ENCODE data around the gene SDK1.

Gene SDK1

DNA sequence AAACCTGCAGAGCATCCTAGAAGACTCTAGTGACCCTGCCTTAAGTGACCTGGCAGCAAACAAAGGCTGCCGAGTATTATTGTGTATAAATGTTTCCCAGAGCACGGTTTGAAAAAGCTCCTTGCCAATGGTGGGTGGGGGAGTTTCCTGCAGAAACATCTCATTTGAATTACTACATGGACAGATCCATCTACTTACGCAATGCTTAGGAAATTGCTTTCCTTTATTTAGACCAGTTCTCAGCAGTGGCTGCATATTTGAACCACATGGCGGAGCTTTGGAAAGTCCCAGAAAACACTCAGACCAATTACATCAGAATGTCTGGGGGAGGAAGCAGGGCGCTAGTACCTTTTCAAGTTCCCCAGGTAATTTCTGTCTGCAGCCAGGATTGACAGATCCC, 560.9 kb downstream of the SDK1 start:
- in situ Hi-C loops (cut with HindIII; ENCODE audit: low sequenced_read_pairs): no loop called here

GRCh38 chr7:3862774-3863173, 561.7 kb downstream of the SDK1 start:
- in situ Hi-C loops (cut with HindIII; ENCODE audit: low sequenced_read_pairs): no loop called here

DNA sequence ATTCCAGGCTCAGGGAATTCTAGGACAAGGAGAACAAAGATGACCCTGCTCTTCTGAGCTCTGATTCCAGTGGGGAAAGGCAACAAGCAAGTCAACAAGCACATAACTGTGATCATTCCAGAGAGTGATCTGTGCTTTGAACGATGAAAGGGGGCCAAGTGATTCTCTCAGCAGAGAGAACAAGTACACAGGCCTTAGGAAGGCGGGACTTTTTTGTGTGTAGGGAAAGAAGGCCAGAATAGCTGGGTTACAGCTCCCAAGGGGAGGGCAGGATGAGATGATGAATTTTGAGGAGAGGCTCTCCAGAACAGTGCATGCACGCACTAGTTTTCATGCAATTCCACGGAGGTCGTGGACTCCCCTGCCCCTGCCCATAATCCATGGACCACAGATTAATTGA, 565.2 kb downstream of the SDK1 start:
- in situ Hi-C loops (cut with HindIII; ENCODE audit: low sequenced_read_pairs): no loop called here

- in situ Hi-C loops (cut with HindIII; ENCODE audit: low sequenced_read_pairs): no loop called here
These were observed 566.8 kb downstream of the SDK1 start for GRCh38 chr7:3867863-3868262.

GRCh38 chr7:3879355-3880075, 578.5 kb downstream of the SDK1 start:
- in situ Hi-C loops (cut with HindIII; ENCODE audit: low sequenced_read_pairs): no loop called here

GRCh38 chr7:3880228-3880987, 579.4 kb downstream of the SDK1 start:
- in situ Hi-C loops (cut with HindIII; ENCODE audit: low sequenced_read_pairs): no loop called here

DNA sequence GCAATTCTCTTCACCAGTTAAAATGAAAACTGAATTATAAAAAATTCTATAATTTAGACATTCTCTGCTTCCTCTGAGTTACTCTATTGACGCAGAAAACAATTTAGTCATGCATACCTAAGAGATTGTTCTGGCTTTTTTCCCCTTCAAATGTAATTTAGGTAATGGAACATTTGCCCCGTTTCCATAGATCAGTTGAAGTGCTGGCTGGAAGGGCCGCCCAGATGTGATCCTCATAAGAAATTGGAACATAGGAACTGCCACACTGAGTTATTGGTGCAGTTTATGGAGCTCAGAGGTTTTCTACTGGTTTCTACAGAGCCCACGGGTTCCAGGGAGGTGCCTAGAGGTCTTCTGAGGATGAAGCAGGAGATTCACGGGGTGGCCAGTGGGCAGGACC, 581.7 kb downstream of the SDK1 start:
- in situ Hi-C loops (cut with HindIII; ENCODE audit: low sequenced_read_pairs): no loop called here

GRCh38 chr7:3884543-3884942, 583.5 kb downstream of the SDK1 start:
- in situ Hi-C loops (cut with HindIII; ENCODE audit: low sequenced_read_pairs): no loop called here

DNA sequence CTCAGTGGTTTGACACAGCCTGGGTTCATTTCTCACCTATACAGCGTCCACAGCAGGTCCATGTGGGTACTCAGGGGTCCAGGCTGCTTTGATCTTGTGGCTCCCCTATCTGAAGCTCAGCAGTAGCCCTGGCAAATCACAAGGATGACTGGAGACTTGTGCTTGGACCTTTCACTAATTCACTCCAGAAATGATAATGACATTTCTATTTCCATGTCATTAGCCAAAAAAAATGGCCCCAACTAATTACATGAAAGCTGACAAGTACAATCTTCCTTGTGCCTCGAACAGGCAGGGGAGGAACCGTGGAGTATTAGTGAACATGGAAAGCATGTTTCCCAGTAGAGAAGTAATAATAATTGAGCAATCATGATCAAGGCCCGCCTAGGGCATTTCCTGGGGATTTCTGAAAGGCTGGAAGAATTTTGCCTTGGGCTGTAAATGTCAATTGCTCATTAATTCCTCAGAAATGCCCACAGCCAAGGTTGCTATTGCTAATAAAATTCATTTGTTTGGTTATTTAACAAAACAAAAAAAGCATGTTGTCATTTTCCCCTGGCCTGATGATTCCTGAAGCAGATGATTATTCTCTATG, 586.1 kb downstream of the SDK1 start:
- in situ Hi-C loops (cut with HindIII; ENCODE audit: low sequenced_read_pairs): no loop called here

- in situ Hi-C loops (cut with HindIII; ENCODE audit: low sequenced_read_pairs): no loop called here
These were observed 587.0 kb downstream of the SDK1 start for GRCh38 chr7:3888096-3888495.

DNA sequence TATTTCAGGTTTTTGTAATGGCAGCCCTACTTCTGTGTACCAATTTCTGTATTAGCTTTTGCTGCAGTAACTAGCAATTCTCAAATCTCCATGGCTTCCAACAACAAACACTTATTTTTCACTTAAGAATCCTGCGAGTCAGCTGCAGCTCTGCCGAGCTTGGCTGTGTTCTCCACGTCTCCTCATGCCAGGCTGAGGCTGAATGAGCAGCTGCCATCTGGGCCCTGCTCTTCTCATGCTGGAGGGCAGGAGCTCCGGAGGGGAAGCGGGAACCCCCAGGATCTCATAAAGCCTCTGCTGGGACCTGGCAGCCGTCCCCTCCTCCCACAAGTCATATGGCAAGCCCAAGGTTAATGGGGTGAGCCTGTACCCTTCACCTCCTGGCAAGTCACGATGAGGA, 591.1 kb downstream of the SDK1 start:
- in situ Hi-C loops (cut with HindIII; ENCODE audit: low sequenced_read_pairs): no loop called here

DNA sequence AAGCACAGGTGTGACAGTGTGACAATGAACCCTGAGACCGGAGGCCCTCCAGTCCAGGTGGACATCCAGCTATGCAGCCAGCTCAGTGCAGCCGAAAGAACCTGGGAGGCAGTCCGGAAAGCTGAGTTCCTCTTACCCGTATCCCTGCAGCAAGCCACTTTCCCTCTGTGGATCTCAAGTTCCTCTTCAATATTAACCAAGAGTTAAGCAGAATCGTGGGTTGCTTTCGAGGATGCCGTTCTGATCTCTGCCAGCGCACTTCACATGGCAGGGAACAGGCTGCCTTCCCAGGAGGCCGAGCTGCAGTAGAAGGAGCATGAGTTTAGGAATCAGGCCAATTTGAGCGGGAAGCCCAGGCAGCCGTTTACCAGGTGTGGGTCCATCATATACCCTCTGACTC, 591.6 kb downstream of the SDK1 start:
- in situ Hi-C loops (cut with HindIII; ENCODE audit: low sequenced_read_pairs): no loop called here

- in situ Hi-C loops (cut with HindIII; ENCODE audit: low sequenced_read_pairs): no loop called here
These were observed 592.2 kb downstream of the SDK1 start for GRCh38 chr7:3893151-3893788.

GRCh38 chr7:3893789-3894153, 592.7 kb downstream of the SDK1 start:
- in situ Hi-C loops (cut with HindIII; ENCODE audit: low sequenced_read_pairs): no loop called here

DNA sequence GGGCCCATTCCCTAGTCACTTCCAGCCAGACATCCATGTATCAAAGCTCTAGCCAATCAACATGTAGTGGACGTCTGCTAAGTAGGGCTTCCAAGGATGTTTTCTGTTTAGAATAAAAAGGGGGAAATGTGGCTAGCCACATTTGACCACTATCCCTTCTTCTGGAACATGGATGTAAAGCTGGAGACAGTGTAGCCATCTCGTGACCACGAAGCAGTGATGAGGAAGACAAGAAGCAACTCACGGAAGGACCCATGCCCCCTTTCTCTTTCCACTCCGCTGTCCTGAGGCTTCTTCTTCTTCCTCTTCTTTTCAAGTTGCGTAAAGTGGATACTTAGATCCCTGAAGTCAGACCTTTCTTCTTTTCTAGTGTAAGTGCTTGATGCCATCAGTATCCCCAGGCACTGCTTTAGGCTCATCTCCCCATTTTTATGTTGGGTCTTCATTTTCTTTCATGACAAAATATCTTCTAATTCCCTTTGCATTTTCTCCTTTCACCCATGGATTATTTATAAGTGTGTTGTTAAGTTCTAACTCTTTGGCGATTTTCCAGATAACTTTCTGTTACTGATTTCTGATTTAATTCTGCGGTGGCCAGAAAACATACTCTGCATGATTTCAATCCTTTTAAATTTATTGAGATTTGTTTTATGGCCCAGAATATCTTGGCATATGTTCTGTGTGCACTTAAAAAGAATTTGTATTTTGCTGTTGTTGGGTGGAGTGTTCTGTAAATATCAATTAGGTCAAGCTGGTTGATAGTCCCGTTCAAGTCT, 594.5 kb downstream of the SDK1 start:
- in situ Hi-C loops (cut with HindIII; ENCODE audit: low sequenced_read_pairs): no loop called here

DNA sequence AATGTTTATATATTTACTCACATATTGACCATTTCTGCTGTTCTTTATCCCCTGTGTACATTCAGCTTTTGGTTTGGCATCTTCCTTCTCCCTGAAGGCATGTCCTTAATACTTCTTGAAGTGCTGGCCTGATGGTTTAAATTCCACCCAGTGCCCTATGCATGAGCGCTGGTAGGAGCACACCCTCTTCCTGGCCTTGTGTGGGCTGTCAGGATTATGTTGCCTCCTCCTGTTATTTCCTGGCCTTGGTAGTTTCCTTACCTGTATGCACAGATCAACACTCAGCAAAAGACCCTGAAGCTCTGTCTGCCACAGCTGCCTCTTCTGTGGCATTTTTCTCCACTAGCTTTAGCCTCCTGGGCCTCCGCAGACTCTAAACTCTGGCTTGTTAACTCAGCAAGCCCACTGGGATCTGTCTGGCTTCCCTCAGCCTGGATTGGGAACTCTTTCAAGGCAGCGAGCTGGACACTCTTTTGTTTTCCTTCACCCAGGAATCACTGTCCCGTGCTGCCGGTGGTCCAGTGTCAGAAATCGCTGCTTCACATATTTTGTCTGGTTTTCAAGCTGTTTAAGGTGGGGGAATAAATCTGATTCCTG, 595.2 kb downstream of the SDK1 start:
- in situ Hi-C loops (cut with HindIII; ENCODE audit: low sequenced_read_pairs): no loop called here

- in situ Hi-C loops (cut with HindIII; ENCODE audit: low sequenced_read_pairs): no loop called here
These were observed 596.6 kb downstream of the SDK1 start for GRCh38 chr7:3897430-3898372.

GRCh38 chr7:3899559-3899991, 598.5 kb downstream of the SDK1 start:
- in situ Hi-C loops (cut with HindIII; ENCODE audit: low sequenced_read_pairs): no loop called here

DNA sequence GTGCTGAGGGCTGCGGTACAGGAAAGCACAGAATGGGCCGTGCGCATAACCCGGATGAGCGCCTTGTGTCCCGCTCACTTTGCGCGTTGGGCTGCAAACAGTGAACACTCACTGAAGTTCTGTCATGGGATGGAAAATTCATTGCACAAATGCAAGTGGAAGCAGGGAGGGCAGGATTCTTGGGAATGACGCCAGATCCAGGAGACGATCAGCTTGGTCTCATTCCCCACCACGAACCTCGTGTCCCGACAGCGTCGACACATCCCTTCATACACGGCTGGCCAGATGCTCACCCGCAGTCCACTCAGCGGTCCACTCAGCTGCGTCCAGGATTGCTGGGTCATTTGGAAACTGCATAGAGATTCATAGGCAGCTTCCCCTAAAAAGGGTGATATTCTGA, 607.1 kb downstream of the SDK1 start:
- in situ Hi-C loops (cut with HindIII; ENCODE audit: low sequenced_read_pairs): no loop called here

Measured in DLD1 (cell line).